Endothelial cell of umbilical vein (primary cell): Measurements from ENCODE around the gene PTPRH. TPM values are rescaled to one million over a fixed set of nuclear protein-coding genes. Genes with fewer than 3 reads are reported as not detected.

Source experiments
- BruUV-seq: library from RNA; stranded (reverse); fragments of 400-500 nt; replicated peaks from 2 replicates; lab custom pipeline; 2021; lab: Mats Ljungman, UMichigan
- CTCF ChIA-PET: fragments of 300-600, 350-600 bp; sonication (Branson Sonifier 250); formaldehyde crosslinking; loops from one replicate; lab custom pipeline; 2021; ENCODE audit warnings: antibody characterized with exemption, inconsistent platforms; lab: Charles Lee
- POLR2A ChIA-PET: fragments of 300-600, 350-600 bp; sonication (Branson Sonifier 250); formaldehyde crosslinking; loops from one replicate; lab custom pipeline; 2021; ENCODE audit warnings: antibody characterized with exemption, inconsistent platforms; lab: Charles Lee
- DNase-seq: peaks from one replicate; pipeline ENCODE4 v3.0.0-alpha.2; 2011; ENCODE audit warnings: low read depth, low spot score
- FAIRE-seq: peaks from 2 replicates; lab custom pipeline; 2011; peaks lifted over from hg19 to GRCh38; lab: Jason Lieb, UNC
- H2AFZ ChIP-seq: 2 replicates; pipeline ENCODE4 v1.6.0; 2012; ENCODE audit warnings: low read depth, low read length, control low read depth, inconsistent platforms
- H3K27ac ChIP-seq: 2 replicates; pipeline ENCODE4 v1.5.1; 2011; ENCODE audit warnings: low read depth, mild to moderate bottlenecking, control low read depth, low read length, moderate library complexity; ENCODE audit not compliant: insufficient read depth
- H3K27me3 ChIP-seq, 2 experiments: 2 replicates each; pipeline versions ENCODE4 v1.6.0 to v1.6.1; 2011; ENCODE audit warnings: low read length in 2 of 2, mixed read lengths in 1 of 2; ENCODE audit not compliant: control insufficient read depth in 2 of 2, insufficient read depth in 2 of 2
- H3K36me3 ChIP-seq, 2 experiments: 2 replicates in 1 of 2; 3 replicates in 1 of 2; pipeline ENCODE4 v1.5.1; 2011; ENCODE audit warnings: low read length in 2 of 2, mild to moderate bottlenecking in 1 of 2, moderate library complexity in 1 of 2; ENCODE audit not compliant: control insufficient read depth in 2 of 2, insufficient read depth in 2 of 2; ENCODE audit errors: extremely low read depth in 1 of 2
- H3K4me1 ChIP-seq: 3 replicates; pipeline ENCODE4 v1.5.1; 2011; ENCODE audit warnings: mild to moderate bottlenecking, low read length; ENCODE audit not compliant: control insufficient read depth, insufficient read depth; ENCODE audit errors: extremely low read depth
- H3K4me2 ChIP-seq: 2 replicates; pipeline ENCODE4 v1.6.1; 2011; ENCODE audit warnings: low read length, control low read depth, mixed read lengths; ENCODE audit not compliant: insufficient read depth
- H3K4me3 ChIP-seq, 3 experiments: fragments of 200-600 bp in 1 of 3; sonication (generic), shearing (Covaris generic) in 1 of 3; replicated peaks in 1 of 3; 2 replicates each; pipeline ENCODE4 v1.5.1; 2011 to 2016; ENCODE audit warnings: control low read depth in 3 of 3, low read length in 3 of 3, mild to moderate bottlenecking in 2 of 3, inconsistent platforms in 1 of 3, low read depth in 1 of 3, moderate library complexity in 1 of 3; ENCODE audit not compliant: insufficient read depth in 1 of 3
- H3K79me2 ChIP-seq: 2 replicates; pipeline ENCODE4 v1.6.0; 2012; ENCODE audit warnings: low read length, inconsistent platforms; ENCODE audit not compliant: control insufficient read depth, insufficient read depth
- H3K9ac ChIP-seq: replicated peaks from 2 replicates; pipeline ENCODE3; 2011; ENCODE audit warnings: low read length, control low read depth; ENCODE audit not compliant: insufficient read depth; ENCODE audit errors: extremely low read depth
- H3K9me1 ChIP-seq: replicated peaks from 3 replicates; pipeline ENCODE4 v1.6.0; 2011; ENCODE audit warnings: mild to moderate bottlenecking, low read length; ENCODE audit not compliant: control insufficient read depth, insufficient read depth; ENCODE audit errors: extremely low read depth
- H3K9me3 ChIP-seq: replicated peaks from 2 replicates; pipeline ENCODE4 v1.5.1; 2012; ENCODE audit warnings: low read length, inconsistent platforms; ENCODE audit not compliant: control insufficient read depth, insufficient read depth
- H4K20me1 ChIP-seq: replicated peaks from 2 replicates; pipeline ENCODE3; 2011; ENCODE audit warnings: mild to moderate bottlenecking, low read length; ENCODE audit not compliant: control insufficient read depth, insufficient read depth; ENCODE audit errors: extremely low read depth
- EZH2 ChIP-seq: IDR thresholded peaks from 2 replicates; pipeline ENCODE4 v1.6.1; 2012; ENCODE audit warnings: borderline replicate concordance, low read depth, mild to moderate bottlenecking, moderate library complexity, low read length, inconsistent platforms; ENCODE audit not compliant: severe bottlenecking
- FOS ChIP-seq: IDR thresholded peaks from 2 replicates; pipeline ENCODE4 v1.6.1; 2011; ENCODE audit warnings: mild to moderate bottlenecking, low read length, moderate library complexity, borderline replicate concordance; ENCODE audit not compliant: insufficient read depth
- GATA2 ChIP-seq: IDR thresholded peaks from 2 replicates; pipeline ENCODE4 v1.7.0; 2011; ENCODE audit warnings: low read depth, mild to moderate bottlenecking, moderate library complexity, mixed read lengths, low read length; ENCODE audit not compliant: insufficient read length, insufficient read depth
- JUN ChIP-seq: IDR thresholded peaks from 2 replicates; pipeline ENCODE4 v1.6.1; 2011; ENCODE audit warnings: borderline replicate concordance, low read depth; ENCODE audit not compliant: insufficient read length, insufficient read depth
- MYC ChIP-seq: IDR thresholded peaks from one replicate; pipeline ENCODE4 v1.6.1; 2011; ENCODE audit warnings: mild to moderate bottlenecking, low read depth, low read length
- POLR2A ChIP-seq: IDR thresholded peaks from 2 replicates; pipeline ENCODE4 v1.6.1; 2012; ENCODE audit warnings: low read depth, mild to moderate bottlenecking, control low read depth, low read length
- POLR2AphosphoS5 ChIP-seq: IDR thresholded peaks from 2 replicates; pipeline ENCODE4 v1.6.1; 2012; ENCODE audit warnings: low read depth, mild to moderate bottlenecking, control low read depth, low read length, moderate library complexity; ENCODE audit not compliant: insufficient read depth
- dilution Hi-C: fragments of 300-500 bp; cut with MboI; formaldehyde crosslinking; loops from one replicate; pipeline ENCODE4 v1.15.0; 2019; ENCODE audit warnings: low sequenced_read_pairs; ENCODE audit not compliant: extremely low pct_ligation_motif_present
- intact Hi-C: fragments of 100-400 bp; cut with micrococcal nuclease; formaldehyde crosslinking; loops from one replicate; pipeline ENCODE4 v1.10.0; 2022
- polyA plus RNA-seq, 4 experiments: library from polyadenylated mRNA; depleted of rRNA in 3 of 4; stranded (reverse) in 3 of 4; unstranded in 1 of 4; fragments of >200 nt; gene quantifications; 2 replicates each; pipeline versions ENCODE4 v1.2.1 to v1.2.3, GENCODE V29; 2011 to 2012; ENCODE audit warnings: missing spikeins in 1 of 4
- total RNA-seq: library from RNA; stranded (reverse); gene quantifications from 2 replicates; pipeline ENCODE4 v1.2.3, GENCODE V29; 2021
- TF ChIP-seq, protein P1 (sequence below): IDR thresholded peaks from 2 replicates; pipeline ENCODE4 v1.6.1; 2011; ENCODE audit not compliant: insufficient read depth, insufficient read length
- TF ChIP-seq, protein P2 (sequence below), 2 donors: IDR thresholded peaks; 1 replicate in 1 of 2; 2 replicates in 1 of 2; pipeline ENCODE4 v1.5.1; 2011; ENCODE audit warnings: low read length in 2 of 2, mild to moderate bottlenecking in 2 of 2, moderate library complexity in 2 of 2, control low read depth in 1 of 2, inconsistent platforms in 1 of 2, low read depth in 1 of 2; ENCODE audit not compliant: insufficient read depth in 1 of 2; ENCODE audit errors: extremely low read depth in 1 of 2

The PTPRH gene
- total and polyA plus RNA-seq, 2 donors (not counting 3 experiments of a cell fraction or from before 2014, with no cell fraction given), result 0.14 to 1.00 TPM

DNA sequence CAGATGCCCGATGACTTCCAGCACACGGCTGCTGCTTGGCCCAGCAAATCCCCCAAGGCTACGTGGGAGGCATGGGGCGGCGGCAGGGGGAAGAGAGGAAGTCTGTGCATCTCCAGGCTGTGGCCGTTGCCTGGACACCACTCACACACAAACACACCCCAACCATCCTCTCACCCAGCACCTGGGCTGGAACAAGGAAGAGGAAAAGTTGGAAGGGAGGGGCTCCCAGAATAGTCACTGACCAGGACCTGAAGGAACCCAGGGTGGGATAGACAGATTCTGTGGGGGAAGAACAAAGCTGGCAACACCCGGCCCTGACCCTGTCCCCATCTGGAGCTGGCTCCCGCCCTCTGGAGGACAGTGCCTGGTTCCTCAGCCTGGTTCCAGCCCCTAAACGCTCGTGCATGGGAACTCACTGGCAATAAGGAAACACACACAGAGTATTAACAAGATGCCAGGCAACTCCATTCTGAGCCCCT lies 38.4 kb upstream of the PTPRH start:
- Histone ChIP-seq H3K4me2 (no peak overlapping the region), H3K9ac (no peak overlapping the region), H2AFZ (no peak overlapping the region), H3K36me3 (peaks cover 4 to 29% of the 10 kb centered on the region in 2 experiments), H4K20me1 (no peaks in the 10 kb centered on the region), H3K27ac (no peak overlapping the region), H3K9me1 (no peaks in the 10 kb centered on the region), H3K9me3 (no peaks in the 10 kb centered on the region), H3K27me3 (no peaks in the 10 kb centered on the region), H3K4me1 (peaks cover 13% of the 10 kb centered on the region), H3K4me3 (no peak overlapping the region), H3K79me2 (peaks cover 55% of the 10 kb centered on the region)
- no TSS peak for BruUV-seq
- no peak for FAIRE-seq
- no peak for TF ChIP-seq GATA2
- DNase-seq, result no peak
- intact Hi-C loops (no loop called here), dilution Hi-C loops (no loop called here)
- CTCF ChIA-PET, result no interaction called here
- POLR2A ChIA-PET, result no interaction called here

DNA sequence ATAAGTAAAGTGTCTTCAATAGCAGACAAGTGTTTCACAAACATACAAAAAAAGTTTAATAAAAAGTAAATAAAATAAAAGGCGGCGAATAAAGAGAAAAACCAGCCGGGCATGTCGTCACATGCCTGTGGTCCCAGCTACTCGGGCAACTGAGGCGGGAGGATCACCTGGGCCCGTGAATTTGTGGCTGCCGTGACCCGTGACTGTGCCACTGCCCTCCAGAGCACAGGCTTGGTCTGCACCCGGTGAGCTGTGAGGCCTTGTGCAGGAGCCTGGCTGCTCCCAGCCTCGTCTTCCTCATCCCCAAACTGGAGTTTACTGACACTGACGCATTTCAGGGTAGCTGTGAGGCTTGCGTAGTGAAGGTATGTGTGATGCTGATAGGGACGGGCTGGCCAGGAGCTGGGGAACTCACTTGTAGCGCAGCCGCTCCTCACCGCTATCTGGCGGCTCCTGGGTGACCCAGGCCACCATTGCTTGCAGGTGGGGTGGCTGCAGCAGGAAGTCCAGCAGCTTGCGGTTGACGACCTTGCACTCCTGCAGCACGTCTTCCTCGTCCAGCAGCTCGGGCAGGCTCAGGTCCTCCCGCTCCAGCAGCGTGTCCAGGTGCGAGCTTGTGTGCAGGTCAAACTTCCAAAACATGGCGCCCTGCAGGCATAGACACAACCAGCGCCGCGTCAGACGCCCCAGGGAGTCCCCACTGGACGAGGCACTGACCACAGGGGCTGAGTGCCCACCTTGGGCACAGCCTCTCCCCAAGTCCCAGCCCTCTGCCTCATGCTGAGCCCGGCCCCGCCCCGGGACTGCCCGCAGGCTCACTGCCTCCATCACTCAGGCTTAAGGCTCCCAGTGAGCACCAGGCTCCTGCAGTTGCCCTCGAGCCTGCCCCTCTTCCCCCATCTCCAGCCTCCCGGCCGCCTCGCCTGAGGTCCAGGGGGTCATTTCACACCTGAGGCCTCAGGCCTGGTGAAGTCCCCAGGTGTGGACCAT lies 37.5 kb upstream of the PTPRH start:
- peaks cover 8% of the 10 kb centered on the region for H3K4me1 ChIP-seq
- ChIA-PET CTCF (interaction anchor here (1.1 kb wide), 1 partner anchor 10 kb away, joined by 3 read pairs; no protein-coding TSS in a partner anchor), POLR2A (no interaction called here)
- H4K20me1 ChIP-seq, result no peaks in the 10 kb centered on the region
- no TSS peak for BruUV-seq
- no peak overlapping the region for H3K9ac ChIP-seq
- FAIRE-seq (no peak), DNase-seq (no peak)
- H2AFZ ChIP-seq, result no peak overlapping the region
- H3K4me3 ChIP-seq, result no peak overlapping the region
- H3K79me2 ChIP-seq, result peaks cover 46% of the 10 kb centered on the region
- no peak for TF ChIP-seq POLR2A
- no peak for TF ChIP-seq GATA2
- TF ChIP-seq, protein P1, sequence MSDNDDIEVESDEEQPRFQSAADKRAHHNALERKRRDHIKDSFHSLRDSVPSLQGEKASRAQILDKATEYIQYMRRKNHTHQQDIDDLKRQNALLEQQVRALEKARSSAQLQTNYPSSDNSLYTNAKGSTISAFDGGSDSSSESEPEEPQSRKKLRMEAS, result no peak
- no peak for TF ChIP-seq POLR2AphosphoS5
- no peak for TF ChIP-seq FOS
- no peak for TF ChIP-seq MYC
- TF ChIP-seq JUN, result no peak
- no peak for TF ChIP-seq EZH2
- TF ChIP-seq, protein P2, sequence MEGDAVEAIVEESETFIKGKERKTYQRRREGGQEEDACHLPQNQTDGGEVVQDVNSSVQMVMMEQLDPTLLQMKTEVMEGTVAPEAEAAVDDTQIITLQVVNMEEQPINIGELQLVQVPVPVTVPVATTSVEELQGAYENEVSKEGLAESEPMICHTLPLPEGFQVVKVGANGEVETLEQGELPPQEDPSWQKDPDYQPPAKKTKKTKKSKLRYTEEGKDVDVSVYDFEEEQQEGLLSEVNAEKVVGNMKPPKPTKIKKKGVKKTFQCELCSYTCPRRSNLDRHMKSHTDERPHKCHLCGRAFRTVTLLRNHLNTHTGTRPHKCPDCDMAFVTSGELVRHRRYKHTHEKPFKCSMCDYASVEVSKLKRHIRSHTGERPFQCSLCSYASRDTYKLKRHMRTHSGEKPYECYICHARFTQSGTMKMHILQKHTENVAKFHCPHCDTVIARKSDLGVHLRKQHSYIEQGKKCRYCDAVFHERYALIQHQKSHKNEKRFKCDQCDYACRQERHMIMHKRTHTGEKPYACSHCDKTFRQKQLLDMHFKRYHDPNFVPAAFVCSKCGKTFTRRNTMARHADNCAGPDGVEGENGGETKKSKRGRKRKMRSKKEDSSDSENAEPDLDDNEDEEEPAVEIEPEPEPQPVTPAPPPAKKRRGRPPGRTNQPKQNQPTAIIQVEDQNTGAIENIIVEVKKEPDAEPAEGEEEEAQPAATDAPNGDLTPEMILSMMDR (IDR thresholded peaks at IDR 0.05; ENCODE audit: extremely low read depth in 1 of 2, insufficient read depth in 1 of 2, low read depth in 1 of 2, low read length in 2 of 2), result no peak
- H3K27me3 ChIP-seq, result no peaks in the 10 kb centered on the region
- intact Hi-C loops, result no loop called here
- peaks cover 6 to 38% of the 10 kb centered on the region in 2 experiments for H3K36me3 ChIP-seq
- H3K4me2 ChIP-seq, result no peak overlapping the region
- dilution Hi-C loops, result no loop called here
- H3K27ac ChIP-seq, result no peak overlapping the region
- no peaks in the 10 kb centered on the region for H3K9me1 ChIP-seq
- no peaks in the 10 kb centered on the region for H3K9me3 ChIP-seq
